Measurements from ENCODE around the gene NXT2. TPM values are rescaled to one million over a fixed set of nuclear protein-coding genes. Genes with fewer than 3 reads are reported as not detected.

Gene NXT2
- total and polyA plus RNA-seq, 9 of the 15 experiments (the other 6 are each of a cell fraction or from before 2014, with no cell fraction given), result 6.1 to 29.6 (median 14.2) TPM

DNA sequence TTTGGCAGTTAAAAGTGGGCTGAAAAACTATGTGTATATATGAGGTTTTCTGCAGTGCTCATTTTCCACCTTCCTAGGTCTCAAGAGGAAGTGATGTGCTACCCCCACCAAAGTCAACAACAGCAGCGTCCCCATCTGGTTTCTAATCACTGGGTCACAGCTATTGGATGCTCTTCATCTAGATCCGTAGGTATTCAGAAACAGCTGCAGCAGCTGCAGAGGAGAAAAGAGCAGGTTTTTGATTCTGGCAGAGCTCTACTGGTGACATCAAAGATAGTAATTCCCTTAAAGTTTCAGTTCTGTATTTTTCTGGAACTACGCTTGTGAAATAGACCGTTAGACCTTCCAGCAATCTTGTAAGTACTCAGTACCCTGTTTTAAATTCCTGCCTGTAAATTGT is 49.0 kb upstream of the NXT2 start:
- Histone ChIP-seq H3K36me3 (ENCODE audit: control insufficient read depth, insufficient read depth, low read length) (no peaks in the 10 kb centered on the region), H3K9me1 (ENCODE audit: control insufficient read depth, insufficient read depth, low read length) (no peaks in the 10 kb centered on the region), H2AFZ (ENCODE audit: low read depth, low read length) (no peak overlapping the region), H3K4me2 (ENCODE audit: insufficient read depth, low read length) (no peak overlapping the region), H3K9ac (ENCODE audit: insufficient read depth in 1 of 2, low read depth in 2 of 2, low read length in 2 of 2) (no peak overlapping the region), H4K20me1 (replicated peaks; ENCODE audit: control insufficient read depth, insufficient read depth, low read length) (no peaks in the 10 kb centered on the region), H3K79me2 (ENCODE audit: control insufficient read depth, insufficient read depth, low read length) (no peaks in the 10 kb centered on the region), H3K27me3 (ENCODE audit: control insufficient read depth in 2 of 2, insufficient read depth in 2 of 2, low read length in 2 of 2) (no peaks in the 10 kb centered on the region), H3K4me3 (no peak overlapping the region), H3K4me1 (replicated peaks in 1 of 2; ENCODE audit: control insufficient read depth in 2 of 2, insufficient read depth in 2 of 2, low read length in 2 of 2) (no peaks in the 10 kb centered on the region), H3K27ac (ENCODE audit: extremely low read depth, low read depth, low read length) (no peak overlapping the region), H3K9me3 (replicated peaks; ENCODE audit: control insufficient read depth, insufficient read depth, low read depth, low read length) (no peaks in the 10 kb centered on the region)
- intact Hi-C loops (cut with micrococcal nuclease), result loop anchor here (10.0 kb wide), 1 partner anchor 667 kb away; no protein-coding TSS in a partner anchor
- ChIA-PET POLR2A (no interaction called here), CTCF (ENCODE audit: low intra/inter-chr PET ratio) (interaction anchor here (3.5 kb wide), 1 partner anchor 403 kb away, joined by 13 read pairs; no protein-coding TSS in a partner anchor)
- FAIRE-seq (no peak), ATAC-seq (no peak), DNase-seq (ENCODE audit: extremely low read depth in 1 of 4, low spot score in 3 of 4) (no peak)
- 0% methylated on average over 4 of the region's 4 CpGs for WGBS (ENCODE audit: insufficient coverage, low coverage, missing lambda C conversion rate)
- no peak for TF ChIP-seq CBX5 (IDR thresholded peaks at IDR 0.05; ENCODE audit: borderline replicate concordance, low read depth)
- TF ChIP-seq FOXA3 (CRISPR knock-in tag; conservative IDR thresholded peaks at IDR 0.05 in 1 of 2, IDR thresholded peaks at IDR 0.05 in 1 of 2), result peak in 1 of 2 experiments; percentile 63; a peak in 1 of 4 replicates
- TF ChIP-seq, protein P1, sequence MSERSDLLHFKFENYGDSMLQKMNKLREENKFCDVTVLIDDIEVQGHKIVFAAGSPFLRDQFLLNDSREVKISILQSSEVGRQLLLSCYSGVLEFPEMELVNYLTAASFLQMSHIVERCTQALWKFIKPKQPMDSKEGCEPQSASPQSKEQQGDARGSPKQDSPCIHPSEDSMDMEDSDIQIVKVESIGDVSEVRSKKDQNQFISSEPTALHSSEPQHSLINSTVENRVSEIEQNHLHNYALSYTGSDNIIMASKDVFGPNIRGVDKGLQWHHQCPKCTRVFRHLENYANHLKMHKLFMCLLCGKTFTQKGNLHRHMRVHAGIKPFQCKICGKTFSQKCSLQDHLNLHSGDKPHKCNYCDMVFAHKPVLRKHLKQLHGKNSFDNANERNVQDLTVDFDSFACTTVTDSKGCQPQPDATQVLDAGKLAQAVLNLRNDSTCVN (CRISPR knock-in tag; IDR thresholded peaks at IDR 0.05), result no peak
- in situ Hi-C loops (cut with MboI), result loop anchor here (10.0 kb wide), 1 partner anchor 147 kb away; no protein-coding TSS in a partner anchor
- BruUV-seq (replicated peaks), result no TSS peak

DNA sequence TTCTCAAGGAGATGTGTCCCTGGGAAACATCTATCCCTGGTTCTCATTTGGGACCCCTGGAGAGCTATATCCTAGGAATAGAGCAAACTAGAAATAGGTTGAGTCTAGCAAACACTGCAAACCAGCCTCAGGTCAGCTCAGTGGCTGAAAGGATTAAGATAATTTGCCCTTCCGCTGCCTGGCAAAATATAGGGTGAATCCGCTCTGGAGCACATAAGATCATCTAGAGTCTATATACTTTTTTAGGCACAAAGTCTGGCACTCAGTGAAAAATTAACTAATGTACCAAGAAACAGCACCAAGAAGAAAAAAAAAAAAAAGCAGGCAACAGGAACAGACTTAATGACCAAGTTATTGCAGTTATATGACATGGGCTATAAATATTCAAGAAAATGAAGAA is 47.5 kb upstream of the NXT2 start:
- no peaks in the 10 kb centered on the region for H3K4me1 ChIP-seq (replicated peaks in 1 of 2; ENCODE audit: control insufficient read depth in 2 of 2, insufficient read depth in 2 of 2, low read length in 2 of 2)
- H3K4me2 ChIP-seq (ENCODE audit: insufficient read depth, low read length), result no peak overlapping the region
- no peaks in the 10 kb centered on the region for H3K79me2 ChIP-seq (ENCODE audit: control insufficient read depth, insufficient read depth, low read length)
- H3K9me3 ChIP-seq (replicated peaks; ENCODE audit: control insufficient read depth, insufficient read depth, low read depth, low read length), result no peaks in the 10 kb centered on the region
- no peaks in the 10 kb centered on the region for H3K9me1 ChIP-seq (ENCODE audit: control insufficient read depth, insufficient read depth, low read length)
- intact Hi-C loops (cut with micrococcal nuclease) (loop anchor here (10.0 kb wide), 1 partner anchor 666 kb away; no protein-coding TSS in a partner anchor), in situ Hi-C loops (cut with MboI) (loop anchor here (10.0 kb wide), 1 partner anchor 146 kb away; no protein-coding TSS in a partner anchor)
- no peak for FAIRE-seq
- WGBS (ENCODE audit: insufficient coverage, low coverage, missing lambda C conversion rate), result 6% methylated on average over 2 of the region's 2 CpGs
- BruUV-seq (replicated peaks), result no TSS peak
- ATAC-seq, result no peak
- ChIA-PET CTCF (ENCODE audit: low intra/inter-chr PET ratio) (interaction anchor here (0.6 kb wide), 1 partner anchor 143 kb away, joined by 5 read pairs; no protein-coding TSS in a partner anchor), POLR2A (no interaction called here)
- no peaks in the 10 kb centered on the region for H3K27me3 ChIP-seq (ENCODE audit: control insufficient read depth in 2 of 2, insufficient read depth in 2 of 2, low read length in 2 of 2)
- H2AFZ ChIP-seq (ENCODE audit: low read depth, low read length), result no peak overlapping the region
- TF ChIP-seq, protein P2, sequence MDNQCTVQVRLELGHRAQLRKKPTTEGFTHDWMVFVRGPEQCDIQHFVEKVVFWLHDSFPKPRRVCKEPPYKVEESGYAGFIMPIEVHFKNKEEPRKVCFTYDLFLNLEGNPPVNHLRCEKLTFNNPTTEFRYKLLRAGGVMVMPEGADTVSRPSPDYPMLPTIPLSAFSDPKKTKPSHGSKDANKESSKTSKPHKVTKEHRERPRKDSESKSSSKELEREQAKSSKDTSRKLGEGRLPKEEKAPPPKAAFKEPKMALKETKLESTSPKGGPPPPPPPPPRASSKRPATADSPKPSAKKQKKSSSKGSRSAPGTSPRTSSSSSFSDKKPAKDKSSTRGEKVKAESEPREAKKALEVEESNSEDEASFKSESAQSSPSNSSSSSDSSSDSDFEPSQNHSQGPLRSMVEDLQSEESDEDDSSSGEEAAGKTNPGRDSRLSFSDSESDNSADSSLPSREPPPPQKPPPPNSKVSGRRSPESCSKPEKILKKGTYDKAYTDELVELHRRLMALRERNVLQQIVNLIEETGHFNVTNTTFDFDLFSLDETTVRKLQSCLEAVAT (IDR thresholded peaks at IDR 0.05), result no peak
- H3K36me3 ChIP-seq (ENCODE audit: control insufficient read depth, insufficient read depth, low read length), result no peaks in the 10 kb centered on the region
- no peaks in the 10 kb centered on the region for H4K20me1 ChIP-seq (replicated peaks; ENCODE audit: control insufficient read depth, insufficient read depth, low read length)
- no peak overlapping the region for H3K9ac ChIP-seq (ENCODE audit: insufficient read depth in 1 of 2, low read depth in 2 of 2, low read length in 2 of 2)
- no peak overlapping the region for H3K4me3 ChIP-seq
- no peak for DNase-seq (ENCODE audit: extremely low read depth in 1 of 4, low spot score in 3 of 4)
- no peak overlapping the region for H3K27ac ChIP-seq (ENCODE audit: extremely low read depth, low read depth, low read length)
